ENCODE results near the gene ULK4.

GRCh38 chr3:41933154-41933676 lies 28.7 kb downstream of the ULK4 start:
- TF ChIP-seq MXI1 (IDR thresholded peaks at IDR 0.05; ENCODE audit: low read depth, low read length) (no peak), USF2 (IDR thresholded peaks at IDR 0.05; ENCODE audit: borderline replicate concordance, low read depth, low read length) (no peak), CTCF (IDR thresholded peaks at IDR 0.05) (no peak), GATA2 (CRISPR knock-in tag; IDR thresholded peaks at IDR 0.05) (no peak), TCF12 (IDR thresholded peaks at IDR 0.05) (no peak), JUND (IDR thresholded peaks at IDR 0.05) (no peak), TAF1 (IDR thresholded peaks at IDR 0.05; ENCODE audit: borderline replicate concordance, low read depth, low read length) (no peak), RCOR1 (IDR thresholded peaks at IDR 0.05; ENCODE audit: low read length) (no peak), PBX3 (IDR thresholded peaks at IDR 0.05) (no peak), FOXJ3 (CRISPR knock-in tag; IDR thresholded peaks at IDR 0.05) (no peak)
